GM21526 (cell line): ENCODE data around the gene TMEM232.
A peak's percentile ranks its signal among the peaks of the same experiment; 100 is the strongest.
"Not testable (repeated sequence)": the region's sequence is repeated elsewhere in the genome, so short reads cannot be mapped to it uniquely, and the experiment has no call there.

Source experiments
- ATAC-seq: cut with Tn5 transposase; IDR thresholded peaks from one replicate; pipeline ENCODE4 v1.9.1; 2021; ENCODE audit warnings: moderate library complexity; ENCODE audit not compliant: unreplicated experiment, low FRiP score

TMEM232 gene

GRCh38 chr5:110726249-110727024, at the start of gene TMEM232:
TMEM232 (minus strand) TSS chr5:110726671; CDS start chr5:110667352, 59,319 bp downstream.
- ATAC-seq, result peak; percentile 100

GRCh38 chr5:110770286-110770685, 43.8 kb upstream of the TMEM232 start:
- no peak for ATAC-seq

- ATAC-seq, result no peak
These were observed 42.7 kb upstream of the TMEM232 start for GRCh38 chr5:110769000-110769681.

- no peak for ATAC-seq
These were observed 41.8 kb upstream of the TMEM232 start for GRCh38 chr5:110768138-110768860.

- no peak for ATAC-seq
These were observed 33.7 kb upstream of the TMEM232 start for GRCh38 chr5:110760158-110760557.

GRCh38 chr5:110757118-110757729, 30.8 kb upstream of the TMEM232 start:
- ATAC-seq, result no peak

GRCh38 chr5:110754181-110754580, 27.7 kb upstream of the TMEM232 start:
- ATAC-seq, result no peak

- no peak for ATAC-seq
These were observed 27.1 kb upstream of the TMEM232 start for GRCh38 chr5:110753600-110753999.

- peak; percentile 7 for ATAC-seq
These were observed 26.5 kb upstream of the TMEM232 start for GRCh38 chr5:110752953-110753352.

GRCh38 chr5:110751902-110752762, 25.7 kb upstream of the TMEM232 start:
- peak; percentile 99 for ATAC-seq

GRCh38 chr5:110738812-110739651, 12.6 kb upstream of the TMEM232 start, which contains the start of gene SLC25A46:
SLC25A46 (plus strand) TSS chr5:110739007; CDS start chr5:110739120, 113 bp downstream.
- peak; percentile 95 for ATAC-seq

- ATAC-seq, result peak; percentile 73
These were observed 12.0 kb upstream of the TMEM232 start for GRCh38 chr5:110738503-110738811.

GRCh38 chr5:110736753-110737152, 10.3 kb upstream of the TMEM232 start:
- ATAC-seq, result no peak

GRCh38 chr5:110735556-110735955, 9.1 kb upstream of the TMEM232 start:
- ATAC-seq, result no peak

- ATAC-seq, result no peak
These were observed 7.6 kb upstream of the TMEM232 start for GRCh38 chr5:110734101-110734500.

GRCh38 chr5:110731499-110731898, 5.0 kb upstream of the TMEM232 start:
- not testable (repeated sequence) for ATAC-seq

GRCh38 chr5:110727025-110727314, 499 bp upstream of the TMEM232 start:
- ATAC-seq, result peak; percentile 75

GRCh38 chr5:110718311-110718710, 8.2 kb downstream of the TMEM232 start:
- no peak for ATAC-seq
